Suppressor macrophage (primary cell): ENCODE results near the gene HNRNPA0.

Source experiments
- DNase-seq, 4 experiments: peaks; one replicate each; pipeline ENCODE4 v3.0.0-alpha.2; 2020 to 2022

Gene HNRNPA0

GRCh38 chr5:137724251-137724650, 29.9 kb downstream of the HNRNPA0 start:
- DNase-seq, result no peak

- DNase-seq, result no peak
These were observed 35.6 kb downstream of the HNRNPA0 start for GRCh38 chr5:137718611-137719010.

GRCh38 chr5:137716337-137716736, 37.8 kb downstream of the HNRNPA0 start:
- no peak for DNase-seq

- DNase-seq, result no peak
These were observed 38.7 kb downstream of the HNRNPA0 start for GRCh38 chr5:137715456-137715855.

GRCh38 chr5:137714946-137715345, 39.2 kb downstream of the HNRNPA0 start:
- peak; percentile 19 to 55 (median 48) for DNase-seq

GRCh38 chr5:137714494-137714893, 39.7 kb downstream of the HNRNPA0 start:
- DNase-seq, result no peak

GRCh38 chr5:137712139-137712667, 42.0 kb downstream of the HNRNPA0 start:
- no peak for DNase-seq

- DNase-seq, result no peak
These were observed 44.1 kb downstream of the HNRNPA0 start for GRCh38 chr5:137710086-137710485.

GRCh38 chr5:137708796-137709559, 45.2 kb downstream of the HNRNPA0 start:
- DNase-seq, result no peak

GRCh38 chr5:137708062-137708461, 46.1 kb downstream of the HNRNPA0 start:
- no peak for DNase-seq

GRCh38 chr5:137706841-137707240, 47.3 kb downstream of the HNRNPA0 start:
- no peak for DNase-seq

- no peak for DNase-seq
These were observed 49.1 kb downstream of the HNRNPA0 start for GRCh38 chr5:137705106-137705505.

GRCh38 chr5:137703565-137703964, 50.6 kb downstream of the HNRNPA0 start:
- DNase-seq, result no peak

- DNase-seq, result no peak
These were observed 53.9 kb downstream of the HNRNPA0 start for GRCh38 chr5:137700282-137700680.

- DNase-seq, result no peak
These were observed 54.6 kb downstream of the HNRNPA0 start for GRCh38 chr5:137699336-137700281.

GRCh38 chr5:137696481-137696880, 57.7 kb downstream of the HNRNPA0 start:
- DNase-seq, result peak in 1 of 4 experiments; percentile 6

- peak; percentile 21 to 71 (median 56) for DNase-seq
These were observed 58.3 kb downstream of the HNRNPA0 start for GRCh38 chr5:137695651-137696428.
